Neutrophil (primary cell): ENCODE data around the gene ATAD1.

ENCODE experiments used
- H3K27ac ChIP-seq: fragments of 200-600 bp; sonication (generic); 2 replicates; pipeline ENCODE4 v1.5.1; 2016; ENCODE audit warnings: mild to moderate bottlenecking, moderate library complexity
- H3K27me3 ChIP-seq: fragments of 200-600 bp; sonication (generic); 2 replicates; pipeline ENCODE4 v1.6.0; 2016; ENCODE audit warnings: mild to moderate bottlenecking
- H3K36me3 ChIP-seq: fragments of 200-600 bp; sonication (generic); 2 replicates; pipeline ENCODE4 v1.5.1; 2017
- H3K4me1 ChIP-seq, 2 experiments: fragments of 200-600 bp in 1 of 2; sonication (generic) in 1 of 2; 1 replicate in 1 of 2; 2 replicates in 1 of 2; pipeline versions ENCODE4 v1.5.1 to v1.6.1; 2013 to 2016; ENCODE audit warnings: low read depth in 1 of 2, low read length in 1 of 2, mild to moderate bottlenecking in 1 of 2, moderate library complexity in 1 of 2; ENCODE audit not compliant: control insufficient read depth in 1 of 2, insufficient read depth in 1 of 2
- H3K4me3 ChIP-seq, 2 experiments: fragments of 200-600 bp in 1 of 2; sonication (generic) in 1 of 2; 1 replicate in 1 of 2; 2 replicates in 1 of 2; pipeline ENCODE4 v1.5.1; 2013 to 2016; ENCODE audit warnings: low read depth in 1 of 2, low read length in 1 of 2, mild to moderate bottlenecking in 1 of 2, moderate library complexity in 1 of 2
- H3K9me3 ChIP-seq: fragments of 200-600 bp; sonication (generic); 2 replicates; pipeline ENCODE4 v1.5.1; 2016
- TF ChIP-seq, protein P1 (sequence below): fragments of 200-600 bp; sonication (generic); IDR thresholded peaks from 2 replicates; pipeline ENCODE4 v1.5.1; 2016; ENCODE audit warnings: antibody characterized with exemption

The ATAD1 gene

DNA sequence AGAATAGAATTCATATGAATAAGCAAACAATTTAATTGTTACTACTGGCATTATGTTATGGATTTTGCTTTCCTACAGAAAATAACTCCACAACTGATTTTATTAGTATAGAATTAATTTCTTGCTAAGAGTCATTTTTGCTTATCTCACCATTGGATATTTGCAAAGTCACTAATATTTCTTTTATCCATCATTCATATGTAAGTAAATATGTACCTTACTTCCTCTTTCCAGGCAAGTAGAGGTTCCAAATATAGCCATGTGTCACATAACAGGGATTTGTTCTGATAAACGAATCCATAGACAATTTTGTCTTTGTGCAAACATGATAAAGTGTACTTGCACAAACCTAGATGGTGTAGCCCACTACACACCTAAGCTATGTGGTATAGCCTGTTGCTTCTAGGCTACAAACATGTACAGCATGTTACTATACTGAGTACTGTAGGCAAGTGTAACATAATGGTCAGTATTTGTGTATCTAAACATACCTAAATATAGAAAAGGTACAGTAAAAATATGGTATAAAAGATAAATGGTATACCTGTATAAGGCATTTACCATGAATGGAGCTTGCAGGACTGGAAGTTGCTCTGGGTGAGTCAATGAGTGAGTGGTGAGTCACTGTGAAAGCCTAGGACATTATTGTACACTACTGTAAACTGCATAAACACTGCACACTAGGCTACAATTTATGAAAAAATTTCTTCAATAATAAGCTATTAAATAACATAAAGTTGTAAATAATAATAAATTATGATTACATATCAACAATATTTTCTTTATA lies 27.0 kb upstream of the ATAD1 start:
- H3K27me3 ChIP-seq: no peaks in the 10 kb centered on the region
- H3K36me3 ChIP-seq: no peaks in the 10 kb centered on the region
- H3K9me3 ChIP-seq: no peaks in the 10 kb centered on the region
- no peak overlapping the region for H3K27ac ChIP-seq
- no peaks in the 10 kb centered on the region for H3K4me1 ChIP-seq
- no peak overlapping the region for H3K4me3 ChIP-seq
- TF ChIP-seq, protein P1, sequence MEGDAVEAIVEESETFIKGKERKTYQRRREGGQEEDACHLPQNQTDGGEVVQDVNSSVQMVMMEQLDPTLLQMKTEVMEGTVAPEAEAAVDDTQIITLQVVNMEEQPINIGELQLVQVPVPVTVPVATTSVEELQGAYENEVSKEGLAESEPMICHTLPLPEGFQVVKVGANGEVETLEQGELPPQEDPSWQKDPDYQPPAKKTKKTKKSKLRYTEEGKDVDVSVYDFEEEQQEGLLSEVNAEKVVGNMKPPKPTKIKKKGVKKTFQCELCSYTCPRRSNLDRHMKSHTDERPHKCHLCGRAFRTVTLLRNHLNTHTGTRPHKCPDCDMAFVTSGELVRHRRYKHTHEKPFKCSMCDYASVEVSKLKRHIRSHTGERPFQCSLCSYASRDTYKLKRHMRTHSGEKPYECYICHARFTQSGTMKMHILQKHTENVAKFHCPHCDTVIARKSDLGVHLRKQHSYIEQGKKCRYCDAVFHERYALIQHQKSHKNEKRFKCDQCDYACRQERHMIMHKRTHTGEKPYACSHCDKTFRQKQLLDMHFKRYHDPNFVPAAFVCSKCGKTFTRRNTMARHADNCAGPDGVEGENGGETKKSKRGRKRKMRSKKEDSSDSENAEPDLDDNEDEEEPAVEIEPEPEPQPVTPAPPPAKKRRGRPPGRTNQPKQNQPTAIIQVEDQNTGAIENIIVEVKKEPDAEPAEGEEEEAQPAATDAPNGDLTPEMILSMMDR: no peak

- Histone ChIP-seq H3K9me3 (no peaks in the 10 kb centered on the region), H3K27ac (no peak overlapping the region), H3K36me3 (no peaks in the 10 kb centered on the region), H3K4me1 (no peaks in the 10 kb centered on the region), H3K27me3 (no peaks in the 10 kb centered on the region), H3K4me3 (no peak overlapping the region)
- TF ChIP-seq, protein P1: no peak
Measured at GRCh38 chr10:87843714-87844113, 25.7 kb upstream of the ATAD1 start.

DNA sequence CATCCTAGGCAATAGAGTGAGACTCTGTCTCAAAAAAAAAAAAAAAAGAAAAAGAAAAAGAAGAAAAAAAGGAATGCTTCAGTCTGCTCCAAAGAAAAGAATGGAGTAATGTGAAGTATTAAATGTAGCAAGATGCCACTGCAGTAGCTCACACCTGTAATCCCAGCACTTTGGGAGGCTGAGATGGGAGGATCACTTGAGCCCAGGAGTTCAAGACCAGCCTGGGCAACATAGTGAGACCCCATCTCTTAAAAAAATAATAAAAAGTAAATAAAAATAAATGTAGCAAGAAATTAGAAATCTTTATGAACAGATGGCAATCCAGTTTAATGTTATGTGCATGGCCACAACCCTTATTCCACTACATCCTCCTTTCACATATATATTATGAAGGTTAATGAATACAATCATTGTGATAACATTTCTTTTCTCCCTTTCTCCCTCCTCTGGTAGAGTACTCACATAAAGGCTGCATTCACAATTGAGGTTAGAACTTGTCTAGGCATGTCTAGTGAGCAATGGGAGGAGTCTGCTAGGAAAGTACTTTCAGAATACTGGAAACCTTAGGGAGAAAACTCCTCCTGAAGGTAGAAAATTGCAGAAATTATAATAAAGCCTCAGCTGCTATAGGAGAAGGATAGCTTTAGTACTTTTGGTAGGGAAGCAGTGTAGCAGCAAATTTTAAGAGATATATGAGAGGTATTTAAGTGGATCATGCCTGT lies 24.9 kb upstream of the ATAD1 start:
- no peaks in the 10 kb centered on the region for H3K4me1 ChIP-seq
- H3K9me3 ChIP-seq: no peaks in the 10 kb centered on the region
- H3K27me3 ChIP-seq: no peaks in the 10 kb centered on the region
- H3K36me3 ChIP-seq: no peaks in the 10 kb centered on the region
- TF ChIP-seq, protein P1: no peak
- H3K27ac ChIP-seq: no peak overlapping the region
- H3K4me3 ChIP-seq: no peak overlapping the region

GRCh38 chr10:87842220-87842641 lies 24.2 kb upstream of the ATAD1 start:
- H3K4me1 ChIP-seq: no peaks in the 10 kb centered on the region
- TF ChIP-seq, protein P1: no peak
- H3K36me3 ChIP-seq: no peaks in the 10 kb centered on the region
- H3K27ac ChIP-seq: no peak overlapping the region
- no peaks in the 10 kb centered on the region for H3K9me3 ChIP-seq
- no peaks in the 10 kb centered on the region for H3K27me3 ChIP-seq
- H3K4me3 ChIP-seq: no peak overlapping the region

DNA sequence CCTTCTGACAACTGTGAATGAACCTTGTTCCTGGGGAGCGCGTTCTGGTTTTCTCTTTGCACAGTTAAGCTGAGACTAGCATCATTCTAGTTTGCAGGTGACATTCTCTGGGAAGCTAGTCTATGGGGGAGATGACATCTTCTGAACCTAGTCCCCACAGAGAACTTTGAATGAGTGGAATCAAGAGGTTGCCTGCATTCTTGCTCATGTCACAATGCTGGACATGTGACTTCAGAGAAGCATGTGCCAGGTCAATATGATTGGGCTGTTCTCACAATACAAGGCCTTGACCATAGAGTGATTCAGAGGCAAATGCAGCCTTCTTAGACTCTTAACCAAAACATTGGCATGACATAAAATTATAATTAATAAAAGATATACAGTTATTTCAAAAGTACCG lies 23.2 kb upstream of the ATAD1 start:
- TF ChIP-seq, protein P1: no peak
- no peaks in the 10 kb centered on the region for H3K36me3 ChIP-seq
- H3K9me3 ChIP-seq: no peaks in the 10 kb centered on the region
- no peak overlapping the region for H3K27ac ChIP-seq
- no peaks in the 10 kb centered on the region for H3K27me3 ChIP-seq
- no peak overlapping the region for H3K4me3 ChIP-seq
- H3K4me1 ChIP-seq: no peaks in the 10 kb centered on the region
